Measurements from ENCODE around the gene TNFRSF8.

DNA sequence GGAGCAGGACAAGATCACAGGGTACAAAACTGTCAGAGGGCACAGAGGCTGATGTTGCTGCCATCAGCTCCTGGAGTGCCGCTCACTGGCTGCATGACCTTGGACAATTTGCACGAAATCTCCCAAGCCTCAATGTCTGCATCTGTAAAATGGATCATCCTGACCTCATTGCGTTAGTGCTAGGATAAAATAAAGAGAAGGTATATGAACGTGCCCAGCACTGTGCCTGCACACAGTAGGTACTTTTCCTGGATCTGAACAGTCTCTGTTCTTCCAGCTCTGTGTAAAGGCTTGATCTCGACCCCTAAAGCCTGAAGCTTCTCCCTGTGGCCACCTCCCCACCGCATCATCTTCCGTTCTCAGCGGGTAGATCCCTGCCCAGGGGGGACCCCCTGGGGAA is 116.6 kb downstream of the TNFRSF8 start:
- TF ChIP-seq, protein P1, sequence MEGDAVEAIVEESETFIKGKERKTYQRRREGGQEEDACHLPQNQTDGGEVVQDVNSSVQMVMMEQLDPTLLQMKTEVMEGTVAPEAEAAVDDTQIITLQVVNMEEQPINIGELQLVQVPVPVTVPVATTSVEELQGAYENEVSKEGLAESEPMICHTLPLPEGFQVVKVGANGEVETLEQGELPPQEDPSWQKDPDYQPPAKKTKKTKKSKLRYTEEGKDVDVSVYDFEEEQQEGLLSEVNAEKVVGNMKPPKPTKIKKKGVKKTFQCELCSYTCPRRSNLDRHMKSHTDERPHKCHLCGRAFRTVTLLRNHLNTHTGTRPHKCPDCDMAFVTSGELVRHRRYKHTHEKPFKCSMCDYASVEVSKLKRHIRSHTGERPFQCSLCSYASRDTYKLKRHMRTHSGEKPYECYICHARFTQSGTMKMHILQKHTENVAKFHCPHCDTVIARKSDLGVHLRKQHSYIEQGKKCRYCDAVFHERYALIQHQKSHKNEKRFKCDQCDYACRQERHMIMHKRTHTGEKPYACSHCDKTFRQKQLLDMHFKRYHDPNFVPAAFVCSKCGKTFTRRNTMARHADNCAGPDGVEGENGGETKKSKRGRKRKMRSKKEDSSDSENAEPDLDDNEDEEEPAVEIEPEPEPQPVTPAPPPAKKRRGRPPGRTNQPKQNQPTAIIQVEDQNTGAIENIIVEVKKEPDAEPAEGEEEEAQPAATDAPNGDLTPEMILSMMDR (conservative IDR thresholded peaks at IDR 0.05 in 1 of 2, IDR thresholded peaks at IDR 0.05 in 1 of 2; ENCODE audit: extremely low read depth in 1 of 2, insufficient read depth in 1 of 2, low read depth in 1 of 2, low read length in 2 of 2): no peak
- no peak for TF ChIP-seq EZH2 (IDR thresholded peaks at IDR 0.05; ENCODE audit: borderline replicate concordance, low read length)

Measured in mammary epithelial cell (primary cell).